GM10248 (cell line): ENCODE measurements around the gene KCTD15.

Experiments
- CTCF ChIA-PET: fragments of 300-600 bp; sonication (Branson Sonifier 250); formaldehyde crosslinking; extraction: SDS; loops from one replicate; lab custom pipeline; 2021; ENCODE audit warnings: antibody characterized with exemption; lab: Yijun Ruan, JAX
- POLR2A ChIA-PET: fragments of 350-650 bp; sonication (Branson Sonifier 250); formaldehyde crosslinking; extraction: SDS; loops from one replicate; lab custom pipeline; 2020; ENCODE audit warnings: antibody characterized with exemption; lab: Yijun Ruan, JAX
- DNase-seq: peaks from one replicate; pipeline ENCODE4 v3.0.0; 2012; ENCODE audit errors: extremely low spot score
- TF ChIP-seq, protein P1 (sequence below): IDR thresholded peaks from 2 replicates; pipeline ENCODE4 v1.5.1; 2012; ENCODE audit warnings: mild to moderate bottlenecking, low read depth; ENCODE audit errors: extremely low read depth, missing control alignments, control extremely low read depth

The KCTD15 gene

GRCh38 chr19:33830264-33830663 is 33.6 kb downstream of the KCTD15 start:
- DNase-seq, result no peak
- TF ChIP-seq, protein P1, sequence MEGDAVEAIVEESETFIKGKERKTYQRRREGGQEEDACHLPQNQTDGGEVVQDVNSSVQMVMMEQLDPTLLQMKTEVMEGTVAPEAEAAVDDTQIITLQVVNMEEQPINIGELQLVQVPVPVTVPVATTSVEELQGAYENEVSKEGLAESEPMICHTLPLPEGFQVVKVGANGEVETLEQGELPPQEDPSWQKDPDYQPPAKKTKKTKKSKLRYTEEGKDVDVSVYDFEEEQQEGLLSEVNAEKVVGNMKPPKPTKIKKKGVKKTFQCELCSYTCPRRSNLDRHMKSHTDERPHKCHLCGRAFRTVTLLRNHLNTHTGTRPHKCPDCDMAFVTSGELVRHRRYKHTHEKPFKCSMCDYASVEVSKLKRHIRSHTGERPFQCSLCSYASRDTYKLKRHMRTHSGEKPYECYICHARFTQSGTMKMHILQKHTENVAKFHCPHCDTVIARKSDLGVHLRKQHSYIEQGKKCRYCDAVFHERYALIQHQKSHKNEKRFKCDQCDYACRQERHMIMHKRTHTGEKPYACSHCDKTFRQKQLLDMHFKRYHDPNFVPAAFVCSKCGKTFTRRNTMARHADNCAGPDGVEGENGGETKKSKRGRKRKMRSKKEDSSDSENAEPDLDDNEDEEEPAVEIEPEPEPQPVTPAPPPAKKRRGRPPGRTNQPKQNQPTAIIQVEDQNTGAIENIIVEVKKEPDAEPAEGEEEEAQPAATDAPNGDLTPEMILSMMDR, result no peak
- ChIA-PET CTCF (no interaction called here), POLR2A (no interaction called here)

GRCh38 chr19:33831825-33832224 is 35.2 kb downstream of the KCTD15 start:
- CTCF ChIA-PET, result interaction anchor here (1.5 kb wide), 1 partner anchor 13 kb away, joined by 4 read pairs; no protein-coding TSS in a partner anchor
- DNase-seq, result no peak
- TF ChIP-seq, protein P1, result no peak
- POLR2A ChIA-PET, result no interaction called here

DNA sequence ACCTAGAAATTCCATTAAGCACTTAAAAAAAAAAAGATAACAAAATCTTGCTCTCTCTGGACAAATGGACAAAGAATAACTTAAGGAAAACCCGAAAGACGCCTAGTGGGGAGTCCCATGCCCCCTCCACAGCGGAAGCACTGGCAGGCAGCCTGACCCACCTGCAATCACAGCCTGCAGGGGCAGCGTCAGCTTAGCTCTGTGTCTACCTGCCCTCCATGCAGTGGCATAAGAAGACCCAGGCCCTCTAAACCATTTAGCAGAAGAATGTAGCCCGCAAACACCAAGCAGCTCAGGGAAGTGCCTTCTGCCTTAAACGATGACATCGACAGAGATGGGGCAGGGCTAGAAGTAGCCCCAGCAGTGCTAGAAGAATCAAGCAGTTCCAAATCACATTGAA is 36.0 kb downstream of the KCTD15 start:
- TF ChIP-seq, protein P1, result no peak
- CTCF ChIA-PET, result interaction anchor here (1.5 kb wide), 1 partner anchor 13 kb away, joined by 4 read pairs; no protein-coding TSS in a partner anchor
- POLR2A ChIA-PET, result no interaction called here
- DNase-seq, result no peak

DNA sequence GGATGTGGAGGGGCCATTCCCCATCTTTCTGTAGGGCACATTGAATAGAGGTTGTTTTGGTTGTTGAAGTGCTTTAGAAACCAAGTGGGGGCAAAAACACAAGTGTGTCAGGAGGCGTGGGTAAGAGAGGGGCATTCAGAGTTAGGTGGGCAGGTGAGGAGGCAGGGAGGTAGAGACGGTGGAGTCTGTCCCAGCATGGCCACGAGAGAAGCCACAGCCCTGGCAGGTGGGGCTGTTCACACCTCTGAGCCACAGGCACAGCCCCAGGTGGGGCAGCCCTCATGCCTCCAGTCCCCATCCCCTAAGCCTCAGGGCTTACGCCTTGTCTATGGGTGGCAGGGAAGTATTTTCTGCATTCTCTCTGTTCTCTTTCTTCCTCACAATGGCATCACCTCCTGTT is 43.7 kb downstream of the KCTD15 start:
- POLR2A ChIA-PET, result no interaction called here
- CTCF ChIA-PET, result no interaction called here
- TF ChIP-seq, protein P1, result no peak
- no peak for DNase-seq

GRCh38 chr19:33840783-33841182 is 44.1 kb downstream of the KCTD15 start:
- TF ChIP-seq, protein P1, result no peak
- CTCF ChIA-PET, result no interaction called here
- DNase-seq, result no peak
- POLR2A ChIA-PET, result no interaction called here

DNA sequence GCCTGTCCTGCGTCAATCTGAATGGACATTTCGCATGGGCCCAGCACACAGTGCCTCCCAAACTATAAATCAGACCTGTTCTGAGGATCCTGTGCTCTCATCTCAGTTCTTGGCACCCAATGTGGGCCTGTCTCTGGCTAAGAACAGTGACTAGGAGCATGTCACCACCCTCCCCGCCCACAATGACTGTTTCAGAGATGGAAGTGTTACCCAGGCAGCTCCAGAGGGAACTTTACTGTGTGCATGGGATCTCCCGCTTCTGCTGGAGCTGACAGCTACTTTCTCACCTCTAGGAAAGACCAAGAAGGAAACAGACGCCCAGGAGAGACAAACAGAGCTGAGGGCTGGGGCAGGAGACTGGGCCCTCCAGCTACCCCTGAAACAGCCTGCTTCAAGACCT is 45.0 kb downstream of the KCTD15 start:
- DNase-seq, result no peak
- ChIA-PET POLR2A (no interaction called here), CTCF (no interaction called here)
- TF ChIP-seq, protein P1, result no peak

DNA sequence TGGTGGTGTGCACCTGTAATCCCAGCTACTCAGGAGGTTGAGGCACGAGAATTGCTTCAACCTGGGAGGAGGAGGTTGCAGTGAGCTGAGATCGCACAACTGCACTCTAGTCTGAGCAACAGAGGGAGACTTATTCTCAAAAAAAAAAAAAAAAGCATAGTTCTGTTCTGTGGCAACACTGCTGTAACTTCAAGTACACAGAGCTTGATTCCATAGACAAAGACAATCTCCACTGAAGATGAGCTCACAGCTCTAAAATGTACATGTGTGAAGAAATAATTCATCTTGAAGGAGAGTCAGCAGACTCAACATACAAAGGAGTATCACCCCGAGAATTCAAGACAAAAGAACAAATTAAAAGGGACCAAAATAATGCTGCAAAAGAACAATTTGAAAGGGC is 47.8 kb downstream of the KCTD15 start:
- CTCF ChIA-PET, result no interaction called here
- TF ChIP-seq, protein P1, result no peak
- POLR2A ChIA-PET, result no interaction called here
- DNase-seq, result no peak
